Heart right ventricle (tissue), 16 donors: ENCODE results near the gene IMMP2L. TPM values are rescaled to one million over a fixed set of nuclear protein-coding genes. Genes with fewer than 3 reads are reported as not detected.
A peak's percentile ranks its signal among the peaks of the same experiment; 100 is the strongest.

Experiments
- ATAC-seq, 8 donors: fragments of 200-7000 bp; cut with Tn5 transposase; one replicate each; pipeline ENCODE4 v1.9.1; 2020; ENCODE audit warnings: mild to moderate bottlenecking in 8 of 8, moderate library complexity in 8 of 8, moderate number of reproducible peaks in 1 of 8
- DNase-seq, 2 donors: peaks; one replicate each; pipeline ENCODE4 v3.0.0-alpha.2; 2020
- H3K27ac ChIP-seq, 10 donors: fragments of 200-600 bp; sonication (generic) in 2 of 10; one replicate each; pipeline versions ENCODE4 v1.5.0 to v1.8.0; 2020 to 2022; ENCODE audit warnings: mild to moderate bottlenecking in 3 of 10
- H3K27me3 ChIP-seq, 7 donors: fragments of 200-600 bp; one replicate each; pipeline ENCODE4 v1.8.0; 2021 to 2022; ENCODE audit warnings: mild to moderate bottlenecking in 2 of 7
- H3K36me3 ChIP-seq, 9 donors: fragments of 200-600 bp; sonication (generic) in 1 of 9; one replicate each; pipeline versions ENCODE4 v1.5.0 to v1.8.0; 2020 to 2022; ENCODE audit warnings: mild to moderate bottlenecking in 2 of 9
- H3K4me1 ChIP-seq, 9 donors: fragments of 200-600 bp; sonication (generic) in 1 of 9; one replicate each; pipeline versions ENCODE4 v1.5.0 to v1.8.0; 2020 to 2022; ENCODE audit warnings: mild to moderate bottlenecking in 4 of 9
- H3K4me3 ChIP-seq, 10 donors: fragments of 200-600 bp; sonication (generic) in 2 of 10; one replicate each; pipeline versions ENCODE4 v1.5.0 to v1.8.0; 2020 to 2022; ENCODE audit warnings: mild to moderate bottlenecking in 7 of 10, moderate library complexity in 2 of 10
- H3K9me3 ChIP-seq, 11 donors: fragments of 200-600 bp in 10 of 11; sonication (generic) in 2 of 11; one replicate each; pipeline versions ENCODE4 v1.5.0 to v1.8.0; 2013 to 2022; ENCODE audit warnings: mild to moderate bottlenecking in 2 of 11, control low read depth in 1 of 11, moderate library complexity in 1 of 11
- CTCF ChIP-seq, 9 donors: fragments of 200-600 bp; sonication (generic) in 2 of 9; IDR thresholded peaks; one replicate each; pipeline versions ENCODE4 v1.5.0 to v1.8.0; 2021 to 2022; ENCODE audit warnings: antibody characterized with exemption in 9 of 9, mild to moderate bottlenecking in 5 of 9, moderate library complexity in 1 of 9
- WGBS, 2 donors: extraction: QIAGEN DNeasy Blood & Tissue Kit; methylation state at CpG; one replicate each; pipeline ENCODE4 v1.1.7; 2013; ENCODE audit warnings: inconsistent platforms in 1 of 2; 5-methylcytosine and 5-hydroxymethylcytosine counted together
- intact Hi-C, 10 donors: fragments of 100-400 bp; cut with DNase I; formaldehyde crosslinking; loops; one replicate each; pipeline versions ENCODE4 v1.11.1 to v1.14.2; 2022
- polyA plus RNA-seq, 2 donors: library from polyadenylated mRNA; stranded (reverse); fragments of 200-250 nt; gene quantifications; one replicate each; pipeline ENCODE4 v1.2.3, GENCODE V29; 2013
- total RNA-seq, 10 donors: library from RNA; stranded (reverse); fragmentation: NEBNext Ultra II Directional in 3 of 10; extraction: Animal tissue kit (Norgen Biotek cat#: 25700) in 3 of 10; gene quantifications; one replicate each; pipeline versions ENCODE4 v1.2.1 to v1.2.4, GENCODE V29; 2021 to 2023
- donor health status: Arrhythmogenic right ventricular cardiomyopathy.
- donor health status: ischemic (EF 13 %, LVEDD 7.1; RV severe dilation, severe dysfunction).
- donor health status: healthy with polysubstance abuse.
- donor health status: DM: no; HTN: yes; CAD: no.
- donor health status: DM: no; HTN: no; CAD: no.
- donor health status: ischemic (EF 25% LVEDD 6.9; RV normal size, moderate dysfunction).
- donor health status: ischemic (EF 25% LVEDD 5.7; RV mildly dilated, moderate dysfunction).
- donor health status: healthy.
- donor health status: DM: yes; HTN: yes; CAD: no.
- donor health status: Ischemic cardiomyopathy.
- donor health status: ischemic (EF 35%, LVEDD 5.7; RV mildly dilated, moderate dysfunction).
- donor health status: nonischemic (EF 11% LVEDD 7.7; RV severe dilation, severe dysfunction).
- donor health status: DM: yes; HTN: yes; CAD: no.
- donor health status: PGD.
- donor health status: ischemic (EF 29% LVEDD 5.4; RV normal size, mild dysfunction).
- donor health status: nonischemic (EF 23%, LVEDD 6.1; RV moderate dilation, normal function).

Gene IMMP2L
- total and polyA plus RNA-seq, 12 donors = 4.3 to 20.8 (median 17.3) TPM

DNA sequence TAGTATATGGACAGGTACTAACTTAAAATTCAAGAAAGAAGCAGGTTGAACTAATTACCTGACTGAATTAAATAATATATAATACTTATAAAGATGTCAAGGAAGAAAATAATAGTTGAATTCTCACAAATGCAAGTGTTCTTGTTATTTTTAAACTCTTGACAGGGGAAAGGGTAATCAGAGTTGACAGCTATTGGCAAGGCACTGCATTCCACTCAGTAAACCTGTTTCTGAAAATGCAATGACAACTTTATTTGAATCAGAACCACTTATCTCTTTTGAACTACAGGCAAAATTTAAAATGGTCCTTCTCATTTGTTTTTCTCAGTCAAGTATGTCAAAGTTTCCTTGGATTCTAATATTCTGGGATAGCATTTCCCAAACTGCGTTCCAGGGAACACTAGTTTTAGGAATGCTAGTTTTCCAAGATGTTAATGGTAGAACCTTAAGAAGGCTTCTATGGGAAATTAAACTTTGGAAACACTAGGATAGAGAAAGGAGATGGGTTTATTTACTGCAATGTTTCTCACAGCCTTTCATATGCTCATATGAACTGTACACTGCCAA lies 575.1 kb downstream of the IMMP2L start:
- TF ChIP-seq CTCF (IDR thresholded peaks at IDR 0.05) = no peak
- 62 to 66% methylated on average over 1 of the region's 1 CpG for WGBS, 2 donors
- ATAC-seq = peak in 3 of 8 donors; percentile 65 to 73 (median 65)

DNA sequence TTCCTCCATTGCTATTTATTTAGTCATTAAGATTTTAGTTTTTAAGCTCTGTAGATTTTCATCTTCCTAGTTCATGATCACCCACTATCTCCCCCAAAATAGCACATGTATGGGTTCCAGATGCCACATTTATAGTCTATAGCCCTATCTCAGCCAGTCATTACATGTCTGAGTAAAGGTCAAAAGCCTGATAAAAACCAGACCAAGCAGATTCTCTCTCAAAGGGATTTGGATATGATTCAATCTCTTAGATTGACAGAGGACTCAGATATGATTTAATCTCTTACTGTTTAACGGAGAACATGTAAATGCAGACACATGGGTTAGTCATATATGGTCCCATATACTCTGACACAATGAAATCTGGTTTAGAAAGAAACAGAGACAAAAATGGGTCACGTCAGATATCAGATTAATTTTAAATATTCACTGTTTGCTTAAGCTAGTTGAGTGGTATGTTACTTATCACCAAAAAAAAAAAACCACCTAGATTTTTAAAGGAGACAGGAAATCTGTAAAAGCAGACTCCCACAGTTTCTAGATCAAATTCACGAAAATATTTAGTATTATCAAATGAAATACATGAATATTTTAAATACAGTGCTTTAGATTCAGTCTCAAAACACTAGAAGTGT lies 578.4 kb downstream of the IMMP2L start:
- 52 to 55% methylated on average over 3 of the region's 3 CpGs for WGBS, 2 donors
- intact Hi-C loops = no loop called here
- Histone ChIP-seq H3K4me1 (peaks cover 0 to 26% (median 6%) of the 10 kb centered on the region in 9 donors), H3K27me3 (no peaks in the 10 kb centered on the region), H3K9me3 (no peaks in the 10 kb centered on the region), H3K27ac (no peak overlapping the region), H3K36me3 (no peaks in the 10 kb centered on the region), H3K4me3 (no peak overlapping the region)
- no peak for TF ChIP-seq CTCF (IDR thresholded peaks at IDR 0.05)
- DNase-seq (no peak), ATAC-seq (no peak)

More for the DNA sequence above, 575.1 kb downstream of the IMMP2L start:
- H3K36me3 ChIP-seq = no peaks in the 10 kb centered on the region
- peak overlapping the region in 1 of 10 donors; percentile 20 for H3K27ac ChIP-seq
- no peaks in the 10 kb centered on the region for H3K9me3 ChIP-seq
- no peaks in the 10 kb centered on the region for H3K27me3 ChIP-seq
- H3K4me3 ChIP-seq = no peak overlapping the region
- peaks cover 0 to 26% (median 6%) of the 10 kb centered on the region in 9 donors for H3K4me1 ChIP-seq
- intact Hi-C loops = no loop called here
- no peak for DNase-seq

DNA sequence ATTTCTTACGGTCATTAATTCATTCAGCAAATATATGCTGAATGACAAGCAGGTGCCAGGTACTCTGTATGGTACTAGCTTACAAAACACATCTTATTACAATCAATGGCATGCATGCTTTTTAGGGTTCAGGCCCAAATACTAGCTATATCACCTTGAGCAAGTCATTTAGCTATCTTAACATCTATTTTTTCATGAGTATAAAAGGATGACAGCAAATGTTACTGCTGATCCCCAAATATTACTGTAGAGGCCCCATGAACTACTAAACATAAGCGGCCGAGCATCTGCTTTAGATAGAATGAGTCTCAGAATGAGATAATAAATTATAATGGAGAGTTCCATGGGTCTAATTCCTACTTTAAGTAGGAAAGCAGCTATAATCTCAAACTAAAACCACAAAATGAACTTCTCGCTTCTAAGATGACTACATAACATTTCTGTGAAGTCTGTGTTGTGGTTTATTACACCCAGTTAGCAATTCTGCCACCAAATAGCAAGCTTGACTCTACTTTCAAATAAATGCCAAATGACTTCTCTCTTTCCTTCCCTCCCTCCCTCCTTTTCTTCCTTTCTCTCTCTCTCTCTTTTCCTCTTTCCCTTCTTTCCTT lies 585.1 kb downstream of the IMMP2L start:
- no peak for ATAC-seq
- intact Hi-C loops = no loop called here

GRCh38 chr7:110975486-110975885 lies 586.8 kb downstream of the IMMP2L start:
- intact Hi-C loops = no loop called here
- Histone ChIP-seq H3K36me3 (no peaks in the 10 kb centered on the region), H3K4me1 (no peaks in the 10 kb centered on the region), H3K9me3 (no peaks in the 10 kb centered on the region), H3K27me3 (no peaks in the 10 kb centered on the region), H3K27ac (no peak overlapping the region), H3K4me3 (no peak overlapping the region)
- ATAC-seq (no peak), DNase-seq (no peak)
- no peak for TF ChIP-seq CTCF (IDR thresholded peaks at IDR 0.05)

More for the DNA sequence above, 585.1 kb downstream of the IMMP2L start:
- Histone ChIP-seq H3K36me3 (no peaks in the 10 kb centered on the region), H3K27ac (no peak overlapping the region), H3K4me1 (no peaks in the 10 kb centered on the region), H3K4me3 (no peak overlapping the region), H3K9me3 (no peaks in the 10 kb centered on the region), H3K27me3 (no peaks in the 10 kb centered on the region)
- WGBS, 2 donors = 96 to 97% methylated on average over 4 of the region's 4 CpGs
- DNase-seq = no peak
- TF ChIP-seq CTCF (IDR thresholded peaks at IDR 0.05) = no peak
